22Rv1 (cell line): ENCODE data around the gene HPS1.
A peak's percentile ranks its signal among the peaks of the same experiment; 100 is the strongest.

Experiments used
- H3K27ac ChIP-seq: fragments of 450-650 bp; 2 replicates; pipeline ENCODE4 v1.5.1; 2017
- ZFX ChIP-seq: fragments of 450-650 bp; IDR thresholded peaks from 2 replicates; pipeline ENCODE4 v1.6.1; 2017; ENCODE audit warnings: antibody characterized with exemption, borderline replicate concordance
- TF ChIP-seq, protein P1 (sequence below): fragments of 450-650 bp; IDR thresholded peaks from 2 replicates; pipeline ENCODE4 v1.5.1; 2017; ENCODE audit warnings: mild to moderate bottlenecking

The HPS1 gene

GRCh38 chr10:98469001-98469931 is 22.5 kb upstream of the HPS1 start:
- H3K27ac ChIP-seq, result no peak overlapping the region
- no peak for TF ChIP-seq ZFX
- TF ChIP-seq, protein P1, sequence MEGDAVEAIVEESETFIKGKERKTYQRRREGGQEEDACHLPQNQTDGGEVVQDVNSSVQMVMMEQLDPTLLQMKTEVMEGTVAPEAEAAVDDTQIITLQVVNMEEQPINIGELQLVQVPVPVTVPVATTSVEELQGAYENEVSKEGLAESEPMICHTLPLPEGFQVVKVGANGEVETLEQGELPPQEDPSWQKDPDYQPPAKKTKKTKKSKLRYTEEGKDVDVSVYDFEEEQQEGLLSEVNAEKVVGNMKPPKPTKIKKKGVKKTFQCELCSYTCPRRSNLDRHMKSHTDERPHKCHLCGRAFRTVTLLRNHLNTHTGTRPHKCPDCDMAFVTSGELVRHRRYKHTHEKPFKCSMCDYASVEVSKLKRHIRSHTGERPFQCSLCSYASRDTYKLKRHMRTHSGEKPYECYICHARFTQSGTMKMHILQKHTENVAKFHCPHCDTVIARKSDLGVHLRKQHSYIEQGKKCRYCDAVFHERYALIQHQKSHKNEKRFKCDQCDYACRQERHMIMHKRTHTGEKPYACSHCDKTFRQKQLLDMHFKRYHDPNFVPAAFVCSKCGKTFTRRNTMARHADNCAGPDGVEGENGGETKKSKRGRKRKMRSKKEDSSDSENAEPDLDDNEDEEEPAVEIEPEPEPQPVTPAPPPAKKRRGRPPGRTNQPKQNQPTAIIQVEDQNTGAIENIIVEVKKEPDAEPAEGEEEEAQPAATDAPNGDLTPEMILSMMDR, result no peak

DNA sequence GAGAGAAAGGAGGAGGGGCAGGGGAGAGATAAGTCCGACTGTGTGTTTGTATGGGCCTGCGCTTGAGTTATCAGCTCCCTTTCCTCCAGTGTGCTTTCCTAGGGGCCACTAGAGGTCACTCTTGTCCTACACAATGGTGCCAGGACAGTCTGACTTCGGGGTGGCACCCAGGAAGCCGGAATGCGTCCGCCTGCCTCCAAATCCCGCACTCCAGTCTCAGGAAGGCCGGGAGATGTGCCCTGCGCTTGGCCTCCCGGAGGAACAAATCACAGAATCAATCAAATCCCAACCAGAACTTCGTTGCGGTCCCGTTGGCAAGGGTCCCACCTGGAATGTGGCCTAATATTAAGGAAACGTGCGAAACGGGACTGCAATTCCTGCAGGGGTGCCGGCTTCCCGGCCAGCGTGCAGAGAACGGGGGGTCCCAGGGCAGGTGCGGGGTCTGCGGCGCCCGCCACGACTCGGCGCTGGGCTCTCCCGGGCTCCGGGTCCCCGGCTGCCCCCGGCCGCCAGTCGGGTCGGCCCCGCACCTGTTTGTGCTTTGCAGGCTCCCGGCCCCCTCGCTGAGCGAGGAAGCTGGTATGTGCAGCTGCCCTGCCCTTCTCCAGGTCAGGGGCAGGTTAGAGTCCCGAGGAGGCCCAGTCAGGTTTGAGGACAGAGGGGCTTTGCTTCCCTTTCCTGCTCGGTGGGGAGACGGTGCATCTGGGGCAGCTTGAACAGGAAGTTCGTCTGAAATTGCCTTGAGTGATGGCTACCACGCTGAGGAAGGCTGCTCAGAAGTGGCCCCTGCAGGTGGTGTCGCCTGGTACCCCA is 21.0 kb upstream of the HPS1 start:
- no peak overlapping the region for H3K27ac ChIP-seq
- no peak for TF ChIP-seq ZFX
- TF ChIP-seq, protein P1, result peak; percentile 82

DNA sequence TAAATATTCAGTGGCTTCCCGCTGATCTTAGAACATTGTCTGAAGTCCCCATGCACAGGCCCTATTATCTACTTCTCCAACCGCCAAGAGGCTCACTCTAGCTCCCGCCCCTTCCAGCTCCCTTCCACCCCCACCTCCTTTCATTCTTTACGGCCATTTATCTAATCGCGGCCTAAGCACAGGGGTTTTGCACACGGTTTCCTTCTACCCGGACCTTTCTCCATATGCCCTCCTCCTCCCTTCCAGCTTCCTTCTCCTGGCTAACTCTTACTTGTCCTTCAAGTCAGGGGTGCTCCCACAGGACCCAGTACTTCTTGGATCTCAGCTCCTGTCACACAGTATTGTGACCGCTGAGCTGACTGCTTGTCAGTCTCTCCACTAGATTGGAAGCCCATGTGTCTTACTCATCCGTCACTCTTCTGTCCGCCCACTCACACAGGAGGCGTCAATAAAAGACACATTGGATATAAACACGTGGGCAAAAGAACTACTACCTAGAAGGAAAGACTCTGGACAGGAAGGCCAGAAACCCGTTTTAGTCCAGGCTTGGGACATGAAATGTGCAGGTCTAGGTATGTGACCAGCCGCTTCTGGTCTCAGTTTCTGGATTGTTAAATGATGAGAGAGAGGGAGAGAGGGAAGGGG is 20.2 kb upstream of the HPS1 start:
- H3K27ac ChIP-seq, result no peak overlapping the region
- TF ChIP-seq, protein P1, result no peak
- no peak for TF ChIP-seq ZFX

DNA sequence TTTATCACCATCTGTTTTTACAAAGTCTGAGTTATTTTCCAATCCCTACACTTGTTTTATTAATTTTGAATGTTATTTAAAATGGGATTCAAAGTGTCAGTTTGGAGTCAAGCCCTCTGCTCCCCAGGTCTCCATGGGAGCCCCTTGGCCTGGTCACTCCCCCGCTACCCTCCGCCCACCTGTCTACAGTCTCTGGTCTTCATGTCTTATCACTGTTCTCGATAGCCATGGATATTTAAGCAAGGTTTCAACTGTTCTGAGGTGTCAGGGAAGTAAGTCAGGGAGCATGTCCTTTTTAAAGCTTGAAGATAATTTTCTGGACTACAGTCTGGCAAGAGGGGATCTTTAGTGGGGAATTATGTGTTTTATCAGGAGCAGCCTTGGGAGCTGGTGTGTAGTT is 19.1 kb upstream of the HPS1 start:
- H3K27ac ChIP-seq, result no peak overlapping the region
- TF ChIP-seq ZFX, result no peak
- TF ChIP-seq, protein P1, result no peak

DNA sequence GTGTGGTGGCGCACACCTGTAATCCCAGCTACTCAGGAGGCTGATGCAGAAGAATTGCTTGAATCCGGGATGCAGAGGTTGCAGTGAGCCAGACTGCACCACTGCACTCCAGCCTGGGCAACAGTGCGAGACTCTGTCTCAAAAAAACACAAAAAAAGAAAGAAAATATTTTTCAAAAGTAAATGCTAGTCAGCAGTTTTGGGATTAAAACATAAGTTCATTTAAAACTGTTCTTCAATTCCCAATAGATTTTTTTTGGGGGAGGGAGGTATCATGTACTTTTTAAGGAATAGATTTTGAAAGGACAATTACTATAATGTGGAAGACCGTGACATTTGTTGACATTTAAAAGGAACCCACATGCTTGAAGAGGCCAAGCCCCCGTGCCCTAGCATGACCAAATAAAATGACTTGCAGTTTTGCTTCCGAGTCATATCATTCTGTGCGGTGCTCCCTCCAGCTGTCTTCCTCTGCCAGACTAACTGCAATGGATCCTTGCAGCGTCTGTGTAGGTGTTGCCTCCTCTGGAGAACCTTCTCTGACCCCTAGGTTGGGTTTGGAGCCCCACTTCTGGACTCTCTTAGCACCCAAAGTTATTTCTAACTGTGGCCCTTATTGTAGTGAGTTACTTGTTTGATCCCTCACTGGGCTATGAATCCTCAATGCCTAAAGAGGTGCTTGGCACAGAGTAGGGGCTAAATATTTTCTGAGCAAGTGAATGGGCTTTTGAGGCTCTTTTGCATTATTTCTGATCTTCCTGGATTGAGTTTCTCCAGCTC is 17.4 kb upstream of the HPS1 start:
- no peak for TF ChIP-seq ZFX
- TF ChIP-seq, protein P1, result no peak
- H3K27ac ChIP-seq, result no peak overlapping the region

DNA sequence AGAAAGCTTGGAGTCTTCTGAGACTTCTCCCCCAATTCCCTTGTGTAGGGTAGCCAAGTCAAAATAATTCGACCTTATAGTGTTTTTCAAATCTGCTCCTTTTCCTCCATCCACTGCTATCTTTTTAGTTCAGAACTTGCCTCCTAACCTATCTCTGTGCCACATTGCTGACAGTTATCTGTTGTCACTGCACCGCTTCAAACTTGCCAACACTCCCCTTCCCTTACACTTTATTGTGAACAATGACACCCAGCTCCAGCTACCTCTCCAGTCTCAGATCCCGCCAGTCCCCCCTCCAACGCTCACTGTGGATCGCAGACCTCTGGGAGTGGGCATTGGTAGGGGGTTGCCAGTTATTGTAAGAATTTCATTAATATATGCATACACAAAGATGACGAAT is 16.3 kb upstream of the HPS1 start:
- no peak for TF ChIP-seq ZFX
- TF ChIP-seq, protein P1, result no peak
- H3K27ac ChIP-seq, result no peak overlapping the region
